ENCODE data around the gene RAB3C.
"Not testable (repeated sequence)": the region's sequence is repeated elsewhere in the genome, so short reads cannot be mapped to it uniquely, and the experiment has no call there.

- TF ChIP-seq CTCF, POLR2AphosphoS5 (IDR thresholded peaks at IDR 0.05): not testable (repeated sequence)
Observed at GRCh38 chr5:58564043-58564832, 18.6 kb upstream of the RAB3C start.
